Thyroid gland (tissue), 4 donors: ENCODE measurements around the gene CLPSL2.

ENCODE experiments used
- POLR2A ChIP-seq, 2 donors: fragments of 450-650 bp; IDR thresholded peaks; one replicate each; pipeline ENCODE4 v1.6.1; 2017; ENCODE audit warnings: antibody characterized with exemption in 2 of 2, mild to moderate bottlenecking in 2 of 2, moderate library complexity in 1 of 2
- TF ChIP-seq, protein P1 (sequence below), 6 experiments: fragments of 200-600 bp in 3 of 6; fragments of 450-650 bp in 3 of 6; sonication (generic) in 3 of 6; IDR thresholded peaks; one replicate each; pipeline ENCODE4 v1.5.1; 2016 to 2019; ENCODE audit warnings: antibody characterized with exemption in 6 of 6, mild to moderate bottlenecking in 2 of 6, inconsistent platforms in 1 of 6, moderate library complexity in 1 of 6

DNA sequence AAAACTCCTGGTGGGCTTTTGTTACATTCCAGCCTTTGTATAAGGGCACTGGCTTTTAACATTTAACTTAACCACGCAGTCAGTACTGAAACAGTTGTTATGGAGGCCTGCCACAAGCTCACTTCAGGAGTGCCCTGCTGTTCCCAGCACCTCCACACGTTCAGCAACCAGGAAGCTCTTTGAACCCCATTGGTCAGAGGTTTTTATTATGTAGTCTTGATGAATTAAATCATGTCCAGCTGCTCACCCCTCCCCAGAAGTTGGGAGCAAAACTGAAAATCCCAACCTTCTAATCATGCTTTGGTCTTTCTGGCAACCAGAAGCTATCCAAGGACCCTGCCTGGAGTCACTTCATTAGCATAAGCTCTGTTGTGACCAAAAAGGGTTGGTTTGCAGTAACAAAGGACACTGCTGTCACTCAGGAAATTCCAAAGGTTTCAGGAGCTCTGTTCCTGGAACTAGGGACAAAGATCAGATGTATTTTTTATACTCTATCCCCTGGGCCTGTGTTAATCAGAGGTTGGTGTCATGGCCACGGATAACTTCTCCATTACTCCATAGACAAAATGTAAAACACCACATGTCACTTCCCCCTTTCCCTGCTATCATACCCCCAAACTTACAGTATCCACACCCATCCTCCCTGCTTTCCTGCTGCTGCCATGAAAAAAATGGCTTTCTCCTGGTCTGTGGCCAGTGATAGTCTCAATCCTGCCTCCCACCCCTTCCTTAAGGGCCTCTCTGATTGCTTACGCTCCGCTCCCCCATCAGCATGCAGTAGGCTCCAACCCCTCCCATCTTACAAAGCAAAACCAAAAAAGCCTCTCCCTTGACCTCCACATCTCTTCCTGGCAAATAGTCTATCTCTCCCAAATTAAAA lies 36.5 kb upstream of the CLPSL2 start:
- TF ChIP-seq, protein P1, sequence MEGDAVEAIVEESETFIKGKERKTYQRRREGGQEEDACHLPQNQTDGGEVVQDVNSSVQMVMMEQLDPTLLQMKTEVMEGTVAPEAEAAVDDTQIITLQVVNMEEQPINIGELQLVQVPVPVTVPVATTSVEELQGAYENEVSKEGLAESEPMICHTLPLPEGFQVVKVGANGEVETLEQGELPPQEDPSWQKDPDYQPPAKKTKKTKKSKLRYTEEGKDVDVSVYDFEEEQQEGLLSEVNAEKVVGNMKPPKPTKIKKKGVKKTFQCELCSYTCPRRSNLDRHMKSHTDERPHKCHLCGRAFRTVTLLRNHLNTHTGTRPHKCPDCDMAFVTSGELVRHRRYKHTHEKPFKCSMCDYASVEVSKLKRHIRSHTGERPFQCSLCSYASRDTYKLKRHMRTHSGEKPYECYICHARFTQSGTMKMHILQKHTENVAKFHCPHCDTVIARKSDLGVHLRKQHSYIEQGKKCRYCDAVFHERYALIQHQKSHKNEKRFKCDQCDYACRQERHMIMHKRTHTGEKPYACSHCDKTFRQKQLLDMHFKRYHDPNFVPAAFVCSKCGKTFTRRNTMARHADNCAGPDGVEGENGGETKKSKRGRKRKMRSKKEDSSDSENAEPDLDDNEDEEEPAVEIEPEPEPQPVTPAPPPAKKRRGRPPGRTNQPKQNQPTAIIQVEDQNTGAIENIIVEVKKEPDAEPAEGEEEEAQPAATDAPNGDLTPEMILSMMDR (IDR thresholded peaks at IDR 0.05), result no peak
- TF ChIP-seq POLR2A (IDR thresholded peaks at IDR 0.05), result no peak
